ENCODE results near the gene MBOAT1.

Gene MBOAT1

DNA sequence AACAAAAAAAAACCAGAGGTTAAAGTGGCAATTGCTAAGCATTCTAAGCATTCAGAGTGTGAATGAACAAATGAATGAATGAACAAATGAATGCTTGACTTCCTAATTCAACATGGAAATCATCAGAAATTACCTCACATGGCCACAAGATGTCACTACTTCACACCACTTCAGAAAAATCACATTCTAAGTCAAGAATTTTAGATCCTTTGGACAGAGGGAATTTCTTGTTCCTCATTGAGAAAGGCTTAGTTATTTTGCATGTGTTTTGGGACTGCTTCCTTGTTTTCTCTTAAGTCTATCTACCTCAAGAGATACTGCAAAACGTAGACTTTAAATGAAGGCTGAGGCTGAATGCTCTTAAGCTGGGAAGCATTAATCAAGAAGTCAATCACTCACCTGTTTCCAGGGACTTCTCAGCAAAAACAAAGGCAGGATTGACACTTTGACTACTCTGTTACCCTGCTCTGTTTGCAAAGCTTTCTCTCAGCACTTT is 120.2 kb downstream of the MBOAT1 start:
- peak; percentile 71 to 74 for DNase-seq

GRCh38 chr6:20086992-20087391 is 125.3 kb downstream of the MBOAT1 start:
- DNase-seq = no peak

GRCh38 chr6:20085817-20086216 is 126.5 kb downstream of the MBOAT1 start:
- no peak for DNase-seq

DNA sequence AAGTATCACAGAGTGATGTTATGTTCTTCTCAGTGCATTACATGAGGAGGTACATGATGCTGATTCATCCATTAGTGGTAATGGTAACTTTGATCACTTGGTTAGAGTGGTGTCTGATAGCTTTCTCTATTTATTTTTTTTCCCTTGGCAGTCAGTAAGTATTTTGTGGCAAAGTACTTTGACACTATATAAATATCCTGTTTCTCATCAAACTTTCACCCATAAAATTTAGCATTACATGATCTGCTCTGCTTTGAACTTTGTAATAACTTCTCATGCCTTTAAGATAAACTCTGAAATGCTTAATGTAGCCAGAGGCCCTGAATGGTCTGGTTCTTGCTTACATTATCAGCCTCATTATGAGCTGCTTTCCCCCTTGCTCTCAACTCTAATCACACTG is 127.9 kb downstream of the MBOAT1 start:
- DNase-seq = no peak

DNA sequence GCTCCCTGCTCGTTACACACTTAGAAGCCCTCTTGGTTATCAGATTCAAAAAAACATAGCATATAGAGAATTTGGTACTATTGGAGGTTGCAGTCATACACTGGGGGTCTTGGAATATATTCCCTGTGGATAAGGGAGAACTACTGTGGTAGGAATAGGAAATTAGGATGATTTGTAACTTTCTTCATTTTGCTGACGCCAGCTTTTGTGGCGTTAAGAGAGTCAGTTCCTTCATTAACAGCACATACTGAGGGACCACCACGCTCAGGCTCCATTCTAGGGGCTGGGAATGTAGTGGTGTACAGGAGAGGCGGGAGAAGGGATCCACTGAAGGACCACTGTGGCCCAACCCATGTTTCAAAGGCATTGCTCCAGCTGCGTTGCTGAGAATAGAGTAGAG is 140.3 kb downstream of the MBOAT1 start:
- DNase-seq = no peak

DNA sequence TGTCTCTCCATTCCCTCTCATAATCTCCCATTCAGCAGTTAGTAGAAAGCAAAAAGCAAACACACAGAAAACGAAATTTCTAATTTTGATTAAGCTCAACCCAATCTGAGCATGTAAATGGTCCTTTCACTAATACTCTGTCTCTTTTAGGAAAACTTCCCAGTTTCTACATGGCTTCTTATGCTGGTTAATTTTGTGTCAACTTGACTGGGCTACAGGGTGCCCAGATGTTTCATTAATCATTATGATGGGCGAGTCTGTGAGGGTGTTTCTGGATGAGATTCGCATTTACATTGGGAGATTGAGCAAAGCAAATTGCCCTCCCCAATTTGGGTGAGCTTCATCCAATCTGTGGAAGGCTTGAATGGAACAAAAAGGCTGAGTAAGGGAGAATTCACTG is 142.2 kb downstream of the MBOAT1 start:
- no peak for DNase-seq

DNA sequence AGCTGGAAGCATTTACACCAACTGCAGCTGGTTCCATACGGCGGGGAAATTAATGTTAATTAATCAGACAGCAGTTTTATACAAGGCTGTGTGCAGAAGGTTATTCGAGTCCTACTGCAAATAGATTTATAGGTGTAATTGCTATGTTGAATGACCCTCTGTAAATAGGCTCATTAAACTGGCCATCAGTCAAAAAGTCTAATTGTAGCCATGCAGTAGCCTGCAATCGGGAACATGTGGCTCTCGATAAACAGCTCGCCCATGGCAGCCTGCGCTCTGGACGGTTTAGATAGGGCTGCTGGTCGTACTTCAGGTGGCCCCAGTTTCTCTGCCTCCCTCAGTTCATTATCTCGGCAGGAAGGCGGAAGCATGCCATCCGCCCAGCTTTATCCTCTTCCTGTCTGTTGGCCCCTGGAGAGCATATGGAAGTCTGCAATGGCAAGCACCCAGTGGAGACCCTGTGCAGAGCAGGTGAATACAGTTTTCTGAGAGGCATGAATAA is 143.2 kb downstream of the MBOAT1 start:
- DNase-seq = no peak

GRCh38 chr6:20068421-20068988 is 143.8 kb downstream of the MBOAT1 start:
- no peak for DNase-seq

GRCh38 chr6:20061952-20062351 is 150.3 kb downstream of the MBOAT1 start:
- DNase-seq = peak; percentile 14 to 28

GRCh38 chr6:20060252-20060651 is 152.0 kb downstream of the MBOAT1 start:
- no peak for DNase-seq

DNA sequence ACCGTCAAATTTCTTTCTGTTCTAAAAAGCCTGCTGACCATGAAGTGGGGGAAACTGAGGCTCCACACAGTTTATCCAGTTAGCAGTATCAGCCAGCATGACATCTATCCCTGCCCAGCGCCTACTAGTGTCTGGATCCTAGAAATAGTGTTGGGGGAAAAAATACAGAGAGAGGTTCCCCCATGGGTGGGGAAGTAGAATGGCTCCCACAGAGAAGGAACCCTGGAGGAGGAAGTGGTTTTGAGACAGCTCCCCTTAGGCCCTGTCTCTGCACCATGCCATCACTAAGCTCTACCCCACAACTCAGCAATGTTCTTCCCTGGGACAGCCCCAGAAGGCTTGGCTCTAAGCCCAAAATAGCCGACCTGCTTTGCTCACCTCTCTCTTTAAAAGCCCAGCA is 153.4 kb downstream of the MBOAT1 start:
- DNase-seq = peak; percentile 85 to 87

GRCh38 chr6:20058121-20058905 is 154.0 kb downstream of the MBOAT1 start:
- DNase-seq = no peak

DNA sequence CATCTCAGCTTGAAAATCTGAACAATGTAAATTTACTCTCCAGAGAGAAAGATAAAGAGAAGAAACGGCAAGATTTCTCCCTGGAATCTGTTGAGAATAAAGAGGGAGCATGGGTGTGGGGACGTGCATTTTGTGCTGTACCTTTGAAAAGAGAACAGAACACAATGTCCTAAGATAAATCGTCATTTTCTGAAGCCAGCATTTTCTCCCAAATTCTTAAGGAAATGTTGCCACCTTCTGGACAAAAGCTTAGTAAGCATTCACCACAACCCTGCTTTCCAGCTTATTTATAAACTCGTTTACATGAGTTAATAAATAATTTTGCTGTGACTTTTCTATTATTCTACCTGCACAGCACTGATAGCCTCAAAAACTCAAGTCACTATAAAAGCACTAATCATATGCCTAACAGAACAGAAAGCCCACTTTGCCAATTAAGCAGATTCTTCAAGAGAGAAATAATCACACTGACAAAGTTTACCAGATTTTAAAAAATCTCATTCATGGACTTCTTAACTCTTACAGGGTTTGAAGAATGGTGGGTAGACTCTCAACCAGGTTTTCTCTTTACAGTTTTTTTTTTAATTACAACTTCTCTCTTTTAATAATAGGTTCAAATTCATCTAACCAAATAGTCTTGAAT is 155.8 kb downstream of the MBOAT1 start:
- DNase-seq = peak; percentile 63 to 77

DNA sequence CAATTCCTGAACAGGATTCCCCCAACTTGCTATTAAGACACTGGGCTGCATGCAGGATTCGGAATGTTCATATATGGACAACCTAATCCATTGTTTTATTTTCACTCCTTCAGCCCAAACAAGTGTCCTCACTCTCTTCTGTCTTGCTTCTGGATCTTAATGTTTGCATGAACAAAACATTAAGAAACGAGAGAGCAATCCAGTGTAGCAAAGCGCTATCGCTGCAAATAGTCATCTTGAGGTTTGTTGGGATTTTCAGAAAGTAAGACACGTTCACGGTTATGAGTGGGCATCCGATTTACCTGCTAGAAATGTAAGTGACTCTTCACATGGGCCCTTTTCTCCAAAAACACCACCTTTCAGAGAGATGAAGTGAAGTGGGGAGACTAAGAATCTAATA is 156.4 kb downstream of the MBOAT1 start:
- DNase-seq = no peak

All from Kasumi-1 (cell line).